NCI-H1417 treated with DMSO at 0.1 percent for 48 hours (cell line): ENCODE measurements around the gene FSTL5.

Experiments
- DNase-seq: peaks from one replicate; lab custom pipeline; 2025; lab: John Stamatoyannopoulos, UW

The FSTL5 gene

GRCh38 chr4:161336016-161336530 lies 827.7 kb downstream of the FSTL5 start:
- no peak for DNase-seq
